NB4 (cell line): ENCODE measurements around the gene SUSD2.

ENCODE experiments used
- DNase-seq: peaks from one replicate; pipeline ENCODE4 v3.0.0; 2010; ENCODE audit warnings: low read depth
- H3K4me3 ChIP-seq: one replicate; pipeline ENCODE4 v1.5.1; 2011; ENCODE audit warnings: mild to moderate bottlenecking, low read depth, low read length, moderate library complexity
- CTCF ChIP-seq: IDR thresholded peaks from one replicate; pipeline ENCODE4 v1.5.1; 2012; ENCODE audit warnings: low read depth, low read length
- MAX ChIP-seq: IDR thresholded peaks from 2 replicates; pipeline ENCODE4 v1.6.1; 2011; ENCODE audit warnings: low read depth, low read length
- MYC ChIP-seq: IDR thresholded peaks from 2 replicates; pipeline ENCODE4 v1.6.1; 2011; ENCODE audit warnings: low read depth, low read length
- POLR2A ChIP-seq: IDR thresholded peaks from 2 replicates; pipeline ENCODE4 v1.6.1; 2011; ENCODE audit warnings: mild to moderate bottlenecking; ENCODE audit not compliant: insufficient read length; ENCODE audit errors: extremely low read depth

The SUSD2 gene

GRCh38 chr22:24166811-24167210 lies 14.5 kb upstream of the SUSD2 start:
- TF ChIP-seq CTCF (no peak), POLR2A (no peak), MAX (no peak), MYC (no peak)
- no peak for DNase-seq
- H3K4me3 ChIP-seq, result no peak overlapping the region

GRCh38 chr22:24169439-24170058 lies 11.7 kb upstream of the SUSD2 start:
- TF ChIP-seq MYC (no peak), MAX (no peak), POLR2A (no peak), CTCF (no peak)
- no peak for DNase-seq
- H3K4me3 ChIP-seq, result no peak overlapping the region

GRCh38 chr22:24170188-24170587 lies 11.1 kb upstream of the SUSD2 start:
- no peak overlapping the region for H3K4me3 ChIP-seq
- DNase-seq, result no peak
- TF ChIP-seq POLR2A, result no peak
- TF ChIP-seq MAX, result no peak
- no peak for TF ChIP-seq CTCF
- TF ChIP-seq MYC, result no peak

- TF ChIP-seq MYC (no peak), POLR2A (no peak), MAX (no peak), CTCF (no peak)
- no peak for DNase-seq
- no peak overlapping the region for H3K4me3 ChIP-seq
Observed at GRCh38 chr22:24170632-24171031, 10.7 kb upstream of the SUSD2 start.

GRCh38 chr22:24171822-24172221 lies 9.5 kb upstream of the SUSD2 start:
- no peak for DNase-seq
- TF ChIP-seq CTCF, result no peak
- no peak for TF ChIP-seq POLR2A
- TF ChIP-seq MYC, result no peak
- TF ChIP-seq MAX, result no peak
- H3K4me3 ChIP-seq, result no peak overlapping the region

GRCh38 chr22:24175160-24175808 lies 6.0 kb upstream of the SUSD2 start:
- TF ChIP-seq MYC, result no peak
- TF ChIP-seq CTCF, result peak; percentile 69
- no peak for TF ChIP-seq POLR2A
- TF ChIP-seq MAX, result no peak
- peak; percentile 73 for DNase-seq
- H3K4me3 ChIP-seq, result no peak overlapping the region
